NCI-H1048 (cell line): ENCODE measurements around the gene SFT2D1.
"Not testable (repeated sequence)": the region's sequence is repeated elsewhere in the genome, so short reads cannot be mapped to it uniquely, and the experiment has no call there.

ENCODE experiments used
- DNase-seq: peaks from one replicate; lab custom pipeline; 2025; lab: John Stamatoyannopoulos, UW

The SFT2D1 gene

GRCh38 chr6:166342349-166343149, at the start of gene SFT2D1:
SFT2D1 (minus strand) TSS chr6:166342545; CDS start chr6:166342481, 64 bp downstream.
- peak; percentile 40 for DNase-seq

DNA sequence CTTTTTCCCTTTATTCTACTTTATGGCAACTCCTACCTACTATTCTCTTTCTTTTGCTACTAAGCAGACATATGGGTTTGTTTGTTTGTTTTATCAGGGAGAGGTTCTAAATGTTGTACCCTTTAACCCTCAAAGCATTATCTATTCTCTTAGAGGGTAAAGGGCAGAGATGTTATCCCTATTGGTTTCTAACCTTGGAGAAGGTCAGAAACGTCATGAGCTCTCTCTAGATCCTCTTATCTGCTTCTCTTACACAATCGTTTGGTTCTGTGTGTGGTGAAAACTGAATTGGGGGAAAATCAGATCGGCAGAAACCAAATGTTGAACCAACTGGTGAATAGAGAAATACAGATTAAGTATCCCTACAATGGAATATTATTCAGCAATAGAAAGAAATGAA, 46.8 kb upstream of the SFT2D1 start:
- no peak for DNase-seq

DNA sequence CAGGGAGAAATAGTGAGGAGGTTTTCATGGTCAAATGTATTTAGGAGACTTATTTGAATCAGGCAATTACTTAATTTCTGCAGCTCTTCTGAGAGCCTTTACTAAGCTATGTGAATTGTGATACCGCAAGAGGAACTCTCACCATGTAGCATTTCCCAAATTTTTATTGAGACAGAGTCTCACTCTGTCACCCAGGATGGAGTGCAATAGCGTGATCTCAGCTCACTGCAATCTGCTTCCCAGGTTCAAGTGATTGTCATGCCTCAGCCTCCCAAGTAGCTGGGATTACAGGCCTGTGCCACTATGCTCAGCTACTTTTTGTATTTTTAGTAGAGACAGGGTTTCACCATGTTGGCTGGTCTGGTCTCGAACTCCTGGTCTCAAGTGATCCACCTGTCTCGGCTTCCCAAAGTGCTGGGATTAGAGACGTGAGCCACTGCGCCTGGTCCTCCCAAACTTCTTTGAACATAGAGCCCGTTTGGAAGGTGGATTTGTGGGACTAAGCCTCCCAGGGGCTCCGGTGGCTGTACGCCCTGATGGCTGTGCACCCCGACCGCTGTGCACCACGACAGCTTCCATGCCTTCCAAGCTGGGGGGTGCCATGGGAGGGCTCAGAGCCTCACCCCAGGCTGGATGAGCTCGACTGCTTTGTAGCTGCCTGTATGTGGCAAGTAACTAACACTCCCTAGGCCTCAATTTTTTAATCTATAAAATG, 46.1 kb upstream of the SFT2D1 start:
- no peak for DNase-seq

- DNase-seq = no peak
These were observed 45.4 kb upstream of the SFT2D1 start for GRCh38 chr6:166387642-166388289.

DNA sequence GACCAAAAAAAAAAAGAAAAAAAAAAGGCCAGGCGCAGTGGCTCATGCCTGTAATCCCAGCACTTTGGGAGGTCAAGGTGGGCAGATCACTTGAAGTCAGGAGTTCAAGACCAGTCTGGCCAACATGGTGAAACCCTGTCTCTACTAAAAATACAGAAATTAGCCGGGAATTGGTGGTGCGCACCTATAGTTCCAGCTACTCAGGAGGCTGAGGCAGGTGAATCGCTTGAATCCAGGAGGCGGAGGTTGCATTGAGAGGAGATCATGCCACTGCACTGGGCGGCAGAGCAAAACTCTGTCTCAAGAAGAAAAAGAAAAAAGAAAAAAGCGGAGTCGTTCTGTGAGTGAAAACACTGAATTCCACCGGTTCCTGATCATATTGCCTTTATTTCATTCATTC, 44.8 kb upstream of the SFT2D1 start:
- not testable (repeated sequence) for DNase-seq

DNA sequence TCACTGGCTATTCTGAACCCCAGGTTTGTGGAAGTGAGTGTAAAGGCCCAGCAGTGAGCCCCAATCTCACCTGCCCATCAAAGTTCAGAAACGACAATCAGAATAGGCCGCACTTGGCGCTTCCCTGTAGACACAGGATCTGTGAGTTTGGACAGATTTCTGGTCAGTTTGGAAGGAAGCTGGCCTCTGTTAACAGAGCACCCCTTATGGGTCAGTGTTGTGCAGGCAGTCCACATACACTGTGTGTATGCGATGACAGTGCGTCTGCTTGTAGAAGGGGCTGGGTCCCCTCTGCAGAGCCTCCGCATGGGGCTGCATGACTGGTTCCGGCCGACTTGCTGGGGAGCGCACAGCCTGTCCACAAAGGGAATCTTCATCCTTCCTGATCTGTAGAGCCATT, 43.8 kb upstream of the SFT2D1 start:
- DNase-seq = no peak

GRCh38 chr6:166383802-166384363, 41.5 kb upstream of the SFT2D1 start:
- not testable (repeated sequence) for DNase-seq

DNA sequence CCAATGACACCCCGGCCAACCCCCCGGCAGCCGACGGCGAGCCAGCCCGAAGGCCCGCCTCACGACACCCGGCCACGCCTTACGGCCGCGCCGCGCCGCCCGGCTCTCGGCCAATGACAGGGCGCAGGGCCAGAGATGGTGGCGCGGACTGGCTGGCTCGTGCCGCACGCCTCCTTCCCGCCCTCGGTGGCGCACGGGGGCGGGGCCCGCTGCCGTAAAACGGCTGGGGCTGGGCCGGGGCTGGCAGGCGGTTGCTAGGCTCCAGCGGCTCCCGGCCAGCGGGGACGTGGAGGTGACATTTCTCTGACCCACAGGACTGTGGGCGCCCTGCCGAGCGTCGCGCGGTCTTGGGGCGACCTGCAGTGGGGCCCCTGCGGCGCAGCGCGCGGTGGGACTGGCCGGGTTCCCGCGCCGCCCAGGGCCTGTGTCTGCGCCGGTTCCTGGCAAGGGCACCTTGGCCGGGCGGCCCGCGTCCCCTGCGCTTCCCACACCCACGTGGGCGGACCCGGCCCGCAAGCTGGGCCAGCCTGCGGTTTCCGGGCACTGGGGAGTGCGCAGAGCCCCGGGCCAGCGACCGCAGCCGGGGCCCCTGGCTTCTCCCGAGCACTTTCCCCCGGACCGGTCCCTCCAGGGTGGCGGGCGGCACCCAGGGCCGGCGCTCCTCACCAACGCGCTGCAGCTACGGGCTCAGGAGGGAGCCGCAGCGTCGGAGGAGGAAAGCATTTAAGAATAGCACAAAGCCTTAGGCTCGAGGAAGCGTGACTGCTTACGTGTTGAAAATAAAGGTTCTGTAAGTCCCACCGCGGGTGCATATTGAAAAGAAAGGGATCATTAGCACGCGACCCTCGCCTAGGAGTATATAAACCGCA, 40.8 kb upstream of the SFT2D1 start, which contains the start of gene MPC1:
Gene MPC1 (minus strand): TSS at position 8 of the 869 bp plus-strand sequence. CDS start 64 bp downstream, outside the sequence.
- DNase-seq = peak; percentile 87

DNA sequence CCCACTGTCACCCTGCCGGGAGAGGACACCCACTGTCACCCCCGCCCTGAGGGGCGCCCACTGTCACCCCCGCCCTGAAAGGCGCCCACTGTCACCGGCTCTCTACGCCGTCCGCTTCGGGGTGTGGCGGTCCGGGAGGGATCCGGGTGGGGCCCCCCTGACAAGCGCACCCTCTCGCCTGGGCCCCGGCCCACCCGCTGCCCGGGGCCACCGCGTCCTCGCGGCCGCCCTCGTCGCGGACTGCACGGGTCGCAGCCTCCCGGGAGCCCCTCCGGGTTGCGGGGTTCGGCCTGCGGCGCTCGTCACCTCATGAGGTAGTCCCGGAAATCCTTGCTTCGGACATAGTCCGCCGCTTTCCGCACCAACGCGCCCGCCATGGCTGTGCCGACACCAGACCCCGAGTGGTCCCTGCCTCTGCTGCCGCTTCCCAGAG, 40.2 kb upstream of the SFT2D1 start:
- DNase-seq = no peak

GRCh38 chr6:166381733-166382499, 39.6 kb upstream of the SFT2D1 start:
- no peak for DNase-seq

- DNase-seq = no peak
These were observed 39.0 kb upstream of the SFT2D1 start for GRCh38 chr6:166381381-166381732.

DNA sequence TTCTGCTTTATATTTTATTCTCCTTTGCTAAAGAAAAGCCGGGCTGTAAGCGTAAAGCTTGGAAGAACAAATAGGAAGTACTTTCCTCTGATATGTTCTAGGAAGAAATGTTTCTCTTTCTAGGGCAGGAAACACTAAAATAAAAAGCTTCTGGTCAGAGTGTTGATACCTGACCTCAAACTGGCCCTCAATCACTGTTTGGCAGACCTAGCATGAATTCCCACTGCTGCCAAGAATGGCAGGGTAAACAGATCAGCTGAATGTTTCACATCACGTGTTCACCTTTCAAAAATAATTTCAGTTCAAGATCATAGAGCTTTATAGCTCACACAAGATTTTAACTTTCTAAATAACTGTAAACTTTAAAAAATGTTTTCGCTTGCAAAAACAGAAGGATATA, 37.5 kb upstream of the SFT2D1 start:
- no peak for DNase-seq

DNA sequence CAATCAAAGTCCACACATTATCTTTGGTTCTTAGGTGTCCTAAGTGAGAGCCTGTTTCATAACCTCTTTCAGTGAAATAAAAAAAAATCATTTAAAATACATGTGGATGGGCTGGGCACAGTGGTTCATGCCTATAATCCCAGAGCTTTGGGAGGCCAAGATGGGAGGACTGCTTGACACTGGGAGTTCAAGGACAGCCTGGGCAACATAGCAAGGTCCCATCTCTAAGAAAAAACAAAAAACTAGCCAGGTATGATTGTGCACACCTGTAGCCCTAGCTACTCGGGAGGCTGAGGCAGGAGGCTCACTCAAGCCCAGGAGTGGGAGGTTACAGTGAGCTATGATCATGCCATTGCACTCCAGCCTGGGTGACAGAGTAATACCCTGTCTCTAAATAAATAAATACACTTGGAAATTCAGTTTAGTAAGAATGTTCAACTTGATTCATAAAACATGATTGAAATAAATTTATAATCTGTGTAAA, 36.8 kb upstream of the SFT2D1 start:
- no peak for DNase-seq

- DNase-seq = no peak
These were observed 35.4 kb upstream of the SFT2D1 start for GRCh38 chr6:166377721-166378120.

DNA sequence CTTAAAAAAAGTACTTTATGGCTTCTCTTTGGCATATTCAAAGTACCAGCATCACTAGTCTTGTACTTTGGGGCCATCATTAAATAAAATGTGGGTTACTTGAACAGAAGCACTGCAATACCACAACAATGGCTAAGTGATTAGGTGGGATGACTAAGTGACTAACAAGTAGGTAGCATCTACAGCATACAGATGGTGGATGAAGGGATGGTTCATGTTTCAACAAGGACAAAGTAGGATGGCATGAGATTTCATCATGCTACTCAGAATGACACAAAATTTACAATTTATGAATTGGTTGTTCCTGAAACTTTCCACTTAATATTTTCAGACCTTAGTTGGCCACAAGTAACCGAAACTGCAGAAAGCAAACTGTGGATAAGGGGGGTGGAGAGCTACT, 32.7 kb upstream of the SFT2D1 start:
- DNase-seq = no peak

DNA sequence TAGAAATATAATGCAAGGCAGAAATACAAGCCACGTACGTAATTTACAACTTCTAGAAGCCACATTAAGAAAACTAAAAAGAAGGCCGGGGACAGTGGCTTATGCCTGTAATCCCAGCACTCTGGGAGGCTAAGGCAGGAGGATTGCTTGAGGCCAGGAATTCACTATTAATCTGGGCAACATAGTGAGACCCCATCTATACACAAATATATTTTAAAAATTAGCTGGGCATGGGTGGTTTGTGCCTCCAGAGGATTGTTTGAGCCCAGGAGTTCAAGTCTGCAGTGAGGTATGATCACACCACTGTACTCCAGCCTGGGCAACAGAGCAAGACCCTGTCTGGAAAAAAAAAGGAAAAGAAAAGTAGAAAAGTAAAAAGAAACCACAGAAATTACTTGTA, 28.1 kb upstream of the SFT2D1 start:
- DNase-seq = no peak

GRCh38 chr6:166369782-166370181, 27.4 kb upstream of the SFT2D1 start:
- no peak for DNase-seq

- no peak for DNase-seq
These were observed 24.6 kb upstream of the SFT2D1 start for GRCh38 chr6:166366921-166367320.

DNA sequence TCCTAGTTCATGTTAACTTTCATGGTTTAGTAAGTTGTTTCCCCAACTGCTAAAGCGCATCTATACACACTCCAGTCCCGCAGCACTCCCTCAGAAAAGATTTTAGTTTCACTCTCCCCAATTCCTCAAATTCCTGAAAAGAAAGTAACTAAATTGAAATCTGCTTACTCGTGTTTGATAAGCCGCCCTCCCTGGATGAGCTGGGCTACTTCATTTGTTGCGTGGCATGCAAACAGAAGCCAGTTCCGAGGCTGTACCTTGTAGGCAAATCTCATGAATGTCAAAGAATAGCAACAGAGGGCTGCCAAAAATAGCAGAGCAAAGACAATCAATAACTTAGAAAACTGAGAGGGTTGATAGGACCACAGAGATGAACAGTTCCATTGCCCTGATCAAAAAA, 23.5 kb upstream of the SFT2D1 start:
- no peak for DNase-seq

- DNase-seq = no peak
These were observed 22.9 kb upstream of the SFT2D1 start for GRCh38 chr6:166365221-166365620.

DNA sequence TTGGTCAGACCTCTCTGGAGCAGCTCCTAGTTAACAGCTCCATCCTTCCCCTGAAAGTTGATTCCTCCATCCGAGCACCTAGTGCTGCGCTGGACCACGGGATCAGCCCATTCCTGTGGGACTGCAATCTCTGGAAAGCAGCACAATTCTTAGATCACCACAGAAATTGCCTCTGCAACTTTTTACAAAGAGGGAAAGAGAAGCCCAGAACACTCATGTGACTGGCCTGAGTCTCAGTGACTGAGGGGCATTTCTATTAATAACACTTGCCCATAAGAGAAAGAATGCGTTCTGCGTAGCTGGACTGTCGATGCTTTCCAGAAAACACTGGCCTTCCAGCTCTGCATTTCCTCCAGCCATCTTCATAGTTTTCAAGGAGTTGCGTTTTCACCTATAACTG, 22.1 kb upstream of the SFT2D1 start:
- DNase-seq = no peak
